GM18868 (cell line): ENCODE results near the gene FGF14.

Source experiments
- ATAC-seq: cut with Tn5 transposase; IDR thresholded peaks from one replicate; pipeline ENCODE4 v1.9.1; 2021; ENCODE audit warnings: mild to moderate bottlenecking, moderate library complexity; ENCODE audit not compliant: unreplicated experiment

The FGF14 gene

DNA sequence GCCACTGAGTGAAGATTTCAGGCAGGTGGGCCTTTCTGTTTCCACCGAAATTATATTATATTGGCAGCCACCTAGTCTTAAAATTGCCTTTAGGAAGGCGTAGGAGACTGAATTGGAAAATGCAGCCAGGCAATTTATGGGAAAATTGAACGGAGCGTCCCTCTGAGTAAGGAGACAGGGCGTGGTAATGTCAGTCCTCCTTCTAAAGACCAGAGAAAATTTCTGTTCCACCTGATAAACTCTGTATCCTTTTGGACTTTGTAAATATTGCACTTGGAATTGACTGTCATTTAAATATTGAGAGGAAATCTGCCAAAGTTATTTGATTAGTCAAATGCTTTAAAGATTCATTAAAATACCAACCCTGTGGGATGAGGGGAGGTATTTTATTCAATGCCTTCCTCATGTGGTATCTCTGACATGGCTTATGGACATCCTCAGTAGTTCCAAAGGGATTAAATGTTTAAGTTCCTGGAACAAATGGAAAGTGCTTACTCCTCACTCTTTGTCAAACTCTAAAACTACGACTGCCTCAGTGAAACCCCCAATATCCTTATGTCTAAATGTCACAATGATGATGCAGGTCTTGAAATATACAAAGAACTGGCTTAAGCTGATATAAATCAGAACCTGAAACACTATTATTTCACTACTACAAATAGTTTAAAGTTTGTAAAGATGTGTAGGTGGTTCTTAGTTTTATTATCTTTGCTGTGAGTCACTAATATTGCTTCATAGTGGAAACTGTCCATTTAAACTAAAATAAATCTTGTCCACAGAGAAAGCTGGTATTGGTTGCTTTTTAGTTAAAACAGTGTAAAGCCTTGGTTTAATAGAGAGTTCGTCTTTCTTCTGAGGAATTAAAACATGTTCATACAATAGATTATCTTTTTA is 203.2 kb downstream of the FGF14 start:
- no peak for ATAC-seq

DNA sequence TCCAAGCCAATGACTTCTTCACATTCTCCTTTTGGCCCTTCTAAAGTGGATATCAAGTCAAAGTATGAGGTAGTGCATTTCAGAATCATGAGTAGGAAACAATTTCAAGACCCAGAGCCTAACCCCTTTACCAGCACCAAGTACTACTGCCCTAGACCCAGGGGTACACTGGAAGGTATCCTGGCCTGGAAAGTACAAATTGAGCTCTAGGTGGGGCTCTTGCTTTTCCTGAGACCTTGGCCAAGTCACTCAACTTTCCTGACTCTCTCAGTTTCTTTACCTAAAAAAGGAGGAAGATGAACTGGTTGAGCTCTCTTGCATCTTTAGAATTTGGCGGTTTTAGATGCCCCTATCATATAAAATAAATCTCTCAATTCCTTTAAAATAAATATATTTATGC is 204.7 kb downstream of the FGF14 start:
- peak; percentile 46 for ATAC-seq

DNA sequence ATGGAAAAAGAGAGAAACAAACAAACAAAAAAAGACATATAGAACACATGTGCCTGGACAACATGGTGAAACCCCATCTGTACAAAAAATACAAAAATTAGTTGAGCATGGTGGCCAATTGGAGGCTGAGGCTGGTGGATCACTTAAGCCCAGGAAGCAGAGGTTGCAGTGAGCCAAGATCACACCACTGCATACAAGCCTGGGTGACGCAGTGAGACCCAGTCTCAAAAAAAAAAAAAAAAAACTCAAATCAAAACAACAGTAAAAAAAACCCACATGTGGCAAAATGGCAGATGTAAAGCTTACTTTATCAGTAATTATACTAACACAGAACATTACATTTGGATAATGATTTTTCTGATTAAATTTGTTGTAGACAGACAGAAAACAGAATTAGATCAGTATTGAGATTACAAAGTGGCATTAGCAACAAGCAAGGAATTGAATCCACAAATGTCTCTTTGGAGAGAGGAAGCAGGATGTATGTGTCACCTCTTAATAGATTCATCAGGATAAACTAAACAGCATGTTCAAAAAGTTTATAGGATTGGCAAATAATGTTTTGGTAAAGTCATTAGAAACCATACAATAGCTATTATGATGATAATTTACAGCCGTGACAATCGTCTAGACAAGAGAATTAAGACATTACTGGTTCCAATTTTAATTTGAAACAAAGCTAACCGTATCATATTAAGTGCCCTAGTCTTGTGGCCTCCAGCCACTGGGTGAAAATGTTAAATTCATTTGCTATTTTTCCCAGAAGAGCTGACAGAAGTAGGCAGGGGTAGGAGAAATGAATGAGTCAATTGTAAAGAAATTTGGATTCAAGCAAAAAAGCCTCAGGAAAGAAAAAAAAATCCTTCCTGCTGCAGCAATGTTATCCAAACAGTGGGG is 206.0 kb downstream of the FGF14 start:
- ATAC-seq, result no peak

DNA sequence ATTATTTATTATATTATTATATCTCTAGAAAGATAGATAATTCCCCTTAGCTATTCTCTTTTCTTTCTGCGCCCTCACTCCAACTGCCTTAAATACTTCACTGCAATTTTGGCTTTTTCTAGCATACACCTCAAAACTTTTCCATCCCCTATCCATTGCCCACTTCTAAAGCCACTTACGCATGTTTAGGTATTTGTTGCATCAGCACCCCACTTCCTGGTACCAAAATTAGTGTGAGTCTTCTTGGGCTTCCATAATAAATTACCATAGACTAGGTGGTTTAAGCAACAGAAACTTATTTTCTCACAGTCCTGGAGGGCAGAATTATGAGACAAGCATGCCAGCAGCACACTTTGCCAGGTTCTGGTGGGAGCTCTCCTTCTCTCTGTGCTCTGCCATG is 209.0 kb downstream of the FGF14 start:
- ATAC-seq, result no peak

DNA sequence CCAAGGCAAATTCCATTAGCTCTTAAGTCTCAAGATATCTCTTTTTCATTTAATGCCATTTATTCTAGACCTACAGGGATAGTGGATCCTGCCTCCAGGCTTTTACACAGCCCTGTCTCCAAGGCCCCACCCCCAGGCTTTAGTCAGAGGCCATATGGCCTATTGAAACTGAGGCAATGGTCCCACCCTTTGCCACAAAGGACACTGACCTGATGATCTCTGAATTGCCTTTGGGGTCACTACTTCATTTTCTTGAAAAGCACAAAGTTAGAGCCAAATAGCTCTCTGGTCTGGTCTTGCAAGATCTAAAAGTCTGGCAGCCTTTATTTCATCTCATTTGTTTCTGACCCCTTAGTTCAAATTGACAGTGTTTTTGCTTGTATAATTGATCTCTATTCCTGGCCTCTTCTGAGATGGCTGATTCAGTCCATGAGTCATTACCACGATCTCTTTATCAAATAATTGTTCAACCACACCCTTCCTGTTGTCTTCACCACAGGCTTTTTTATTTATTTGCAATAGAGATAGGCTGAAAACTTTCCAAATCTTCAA is 209.8 kb downstream of the FGF14 start:
- no peak for ATAC-seq

DNA sequence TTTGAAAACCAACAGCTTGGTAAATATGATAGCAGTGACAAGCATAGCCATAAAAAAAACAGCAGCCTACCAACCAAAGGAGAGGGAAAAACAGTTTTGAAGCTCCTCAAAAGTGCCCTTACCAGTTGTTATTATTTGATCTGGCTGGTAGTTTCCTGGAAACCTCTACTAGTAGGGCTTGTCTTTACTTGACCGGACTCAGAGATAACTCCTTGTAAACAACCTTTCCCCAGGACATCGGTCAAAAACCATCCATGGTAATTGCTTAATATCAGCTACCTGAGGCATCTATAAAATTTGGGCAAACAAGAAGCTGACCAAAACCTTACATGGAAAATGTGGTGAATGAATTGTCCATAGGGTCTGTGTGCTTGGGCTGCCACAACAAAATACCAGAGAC is 210.9 kb downstream of the FGF14 start:
- ATAC-seq, result no peak

DNA sequence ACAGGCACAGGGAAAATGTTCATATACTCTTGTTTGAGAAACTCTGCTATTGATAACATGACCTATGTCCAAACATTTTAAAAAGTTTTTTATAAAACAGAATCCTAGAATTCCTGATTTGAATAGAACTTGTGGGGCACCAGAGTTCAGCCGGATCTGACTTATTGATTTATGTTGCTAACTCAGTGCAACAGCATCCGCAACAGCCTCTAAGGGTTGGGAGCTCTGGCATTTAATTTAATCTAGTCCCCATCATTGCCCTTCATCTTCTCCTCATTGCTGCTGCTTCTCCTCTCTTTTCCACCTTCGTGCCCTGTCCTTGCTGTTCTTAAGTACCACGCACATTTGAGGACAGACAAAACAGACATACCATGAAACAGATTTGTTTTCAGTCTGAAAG is 214.5 kb downstream of the FGF14 start:
- no peak for ATAC-seq

DNA sequence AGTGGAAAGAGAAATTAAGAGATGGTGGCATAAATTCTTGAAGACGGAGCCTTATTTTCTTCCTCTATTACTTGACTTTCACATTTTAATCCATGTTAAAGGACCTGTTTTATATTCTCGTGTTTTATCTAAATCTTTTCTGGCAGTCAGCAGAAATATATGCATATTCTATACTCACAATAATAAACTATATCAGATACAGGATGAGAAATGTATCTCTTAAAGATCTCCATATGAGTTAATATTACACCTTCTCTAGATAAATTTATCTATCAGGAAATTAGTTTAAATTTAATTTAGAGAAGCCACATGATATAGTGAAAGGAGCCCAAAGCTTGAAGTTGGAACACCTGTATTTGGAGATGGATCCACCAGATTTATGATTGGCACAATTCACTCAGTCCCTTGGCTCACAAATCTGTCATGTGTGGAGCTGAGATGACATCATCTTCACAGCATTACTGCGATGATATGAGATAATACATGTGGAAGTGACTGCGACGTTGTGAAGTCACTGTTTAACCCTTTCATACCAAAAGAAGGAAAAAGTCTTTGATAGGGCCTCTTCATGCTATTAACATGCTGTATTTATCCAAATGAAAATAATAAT is 216.4 kb downstream of the FGF14 start:
- no peak for ATAC-seq

DNA sequence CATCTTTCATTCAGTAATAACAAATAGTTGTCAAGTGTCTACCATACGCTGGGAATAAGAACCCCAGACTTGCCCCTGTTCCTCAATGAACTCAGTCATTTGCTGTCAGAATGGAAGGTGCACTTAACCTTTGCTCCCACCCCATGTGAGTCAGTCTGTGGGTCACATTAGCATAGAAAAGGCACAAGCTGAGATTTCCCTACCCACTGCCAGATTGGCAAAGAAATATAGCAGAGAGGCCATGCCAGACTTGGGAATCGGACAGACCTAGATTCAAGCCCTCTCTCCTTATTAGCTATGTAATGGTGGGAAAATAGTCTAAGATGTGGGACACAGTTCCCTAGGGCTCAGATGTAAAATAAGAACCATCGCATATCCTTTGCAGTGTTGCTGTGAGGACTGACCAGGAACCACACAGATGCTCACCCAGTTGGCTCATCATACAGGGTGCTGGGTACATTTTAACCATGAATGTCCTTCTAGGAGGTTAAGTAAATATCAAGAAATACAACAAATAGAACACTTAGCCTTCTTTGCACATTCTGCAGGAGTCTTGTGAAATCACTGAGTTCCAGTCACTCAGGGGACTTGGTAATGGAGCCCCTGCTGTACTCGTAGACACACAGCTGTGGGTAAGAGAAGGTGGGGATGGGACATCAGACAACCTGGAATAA is 218.2 kb downstream of the FGF14 start:
- no peak for ATAC-seq

DNA sequence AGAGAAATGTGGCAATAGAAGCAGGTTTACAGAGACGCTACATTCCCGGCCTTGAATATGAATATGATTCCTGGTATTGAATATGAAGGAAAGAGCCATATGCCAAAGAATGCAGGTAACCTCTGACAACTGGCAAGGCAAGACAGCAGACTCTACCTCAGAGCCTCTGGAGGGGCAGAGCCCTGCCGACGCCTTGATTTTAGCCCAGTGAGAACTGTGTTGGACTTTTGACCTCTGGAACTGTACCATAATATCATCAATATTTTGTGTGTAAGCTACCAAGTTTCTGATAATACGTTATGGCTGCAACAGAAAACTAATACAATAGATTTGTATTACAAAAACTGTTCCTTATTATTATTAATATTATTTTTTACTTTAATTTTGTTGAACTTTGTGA is 219.7 kb downstream of the FGF14 start:
- no peak for ATAC-seq

DNA sequence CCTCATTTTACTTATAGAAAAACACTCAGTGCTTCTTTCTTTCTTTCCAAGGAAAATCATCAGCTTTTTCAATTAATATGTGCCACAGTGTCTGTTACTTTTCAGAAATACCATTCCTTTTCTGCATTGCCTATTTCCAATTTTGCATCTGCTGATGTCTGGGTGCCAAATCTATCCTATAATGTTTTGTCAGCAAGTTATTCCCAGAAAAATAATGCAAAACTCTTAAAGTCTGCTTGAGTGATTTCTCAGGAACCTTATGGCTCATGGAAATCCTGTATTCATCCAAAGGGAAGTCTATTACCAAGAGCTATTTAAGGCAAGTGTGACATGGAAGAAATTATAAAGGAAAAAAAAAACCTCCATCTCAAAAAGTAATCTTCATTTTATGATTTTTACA is 224.4 kb downstream of the FGF14 start:
- ATAC-seq, result no peak

DNA sequence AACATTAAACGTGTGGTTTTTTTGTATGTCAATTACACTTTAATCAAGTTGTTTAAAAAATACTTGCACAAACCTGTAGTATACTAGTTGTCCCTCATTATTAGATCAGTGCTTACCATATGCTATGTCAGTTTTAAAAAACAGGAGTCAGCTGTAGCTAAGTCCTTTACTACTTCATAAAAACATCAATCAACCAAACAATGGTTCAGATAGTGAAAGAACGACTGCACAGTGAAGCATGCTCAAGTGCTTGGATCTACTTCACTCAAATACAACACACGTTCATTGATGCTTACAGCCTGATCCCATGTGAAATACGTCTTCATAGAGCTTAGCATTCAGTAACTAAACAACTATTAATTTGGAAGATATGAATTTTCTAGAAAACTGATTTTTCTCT is 225.0 kb downstream of the FGF14 start:
- no peak for ATAC-seq

DNA sequence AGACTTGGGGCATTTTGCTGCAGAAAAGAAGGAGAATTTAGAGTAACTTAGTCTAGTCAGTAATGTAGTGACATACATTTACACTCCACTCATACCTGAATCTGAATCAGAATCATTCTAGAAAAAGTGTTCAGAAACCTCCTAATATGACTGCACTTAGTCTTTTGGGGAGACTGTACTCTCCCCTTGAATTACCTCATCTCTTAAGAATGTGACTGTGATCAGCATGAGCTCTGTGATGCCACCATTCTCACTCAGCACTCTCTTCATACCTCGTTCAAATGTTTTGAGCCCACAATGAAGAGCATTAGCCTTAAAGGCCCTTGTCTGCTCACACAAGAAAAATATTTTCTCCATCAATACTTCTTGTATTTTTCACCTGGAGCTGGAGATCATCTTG is 229.4 kb downstream of the FGF14 start:
- ATAC-seq, result no peak

DNA sequence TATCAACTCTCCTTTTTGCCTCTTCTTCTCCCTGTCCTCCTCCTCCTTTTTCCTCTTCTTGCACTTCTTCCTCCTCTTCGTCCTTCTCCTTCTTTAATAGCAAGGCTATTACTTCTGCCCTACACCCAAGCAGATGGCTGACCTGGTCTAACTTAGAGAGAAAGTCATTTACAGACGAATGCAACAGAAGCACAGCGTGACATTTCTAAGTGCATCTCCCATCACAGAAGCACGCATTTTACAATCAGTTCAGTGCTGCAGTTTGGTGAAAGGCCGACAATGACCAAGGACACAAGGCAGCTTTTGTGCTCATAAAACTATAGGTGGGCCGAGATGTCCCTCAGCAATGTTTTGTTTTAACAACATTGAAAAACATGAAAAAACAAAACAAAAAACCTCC is 231.5 kb downstream of the FGF14 start:
- no peak for ATAC-seq

DNA sequence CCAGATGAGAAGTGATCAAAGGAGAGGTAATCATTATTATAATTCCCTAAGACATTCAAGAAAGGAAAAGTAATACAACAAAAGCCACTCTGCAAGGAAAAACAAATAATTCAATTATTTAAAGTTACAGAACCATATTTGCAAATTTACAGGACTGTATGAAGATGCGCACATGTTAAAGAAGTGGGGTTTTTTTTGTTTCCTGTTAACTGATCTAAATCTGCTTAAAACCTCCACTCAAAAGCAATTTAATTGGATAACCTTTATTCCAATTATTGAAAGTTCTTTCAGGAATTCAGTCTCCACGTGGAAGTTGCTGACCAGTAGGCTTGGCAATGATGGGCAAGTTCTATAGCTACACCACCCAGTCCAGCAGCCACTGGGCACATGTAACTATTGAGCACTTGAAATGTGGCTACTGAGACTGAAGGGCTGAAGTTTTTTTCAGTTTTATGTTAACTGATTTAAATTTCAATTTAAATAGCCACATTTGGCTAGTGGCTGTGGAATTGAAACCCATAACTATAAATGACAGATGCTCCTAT is 232.3 kb downstream of the FGF14 start:
- ATAC-seq, result no peak

DNA sequence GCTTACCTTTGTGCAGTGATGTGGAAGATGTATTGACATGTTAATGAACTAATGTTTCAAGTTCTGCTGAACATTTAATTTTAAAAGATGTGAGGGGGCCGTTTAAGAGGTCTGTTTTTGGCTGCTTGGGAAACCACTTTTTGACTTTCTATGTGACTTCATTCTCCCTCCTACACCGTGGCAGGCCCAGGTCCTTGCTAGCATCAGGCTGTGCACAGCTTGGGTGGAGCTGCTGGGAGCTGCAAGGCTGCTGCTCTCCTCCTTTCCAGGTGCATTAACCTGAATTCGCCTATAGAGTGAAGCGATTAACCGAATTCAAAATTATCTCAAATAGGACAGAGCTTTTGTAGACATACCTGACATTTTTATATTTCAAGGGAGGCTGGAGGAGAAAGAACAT is 249.1 kb downstream of the FGF14 start:
- ATAC-seq, result no peak

DNA sequence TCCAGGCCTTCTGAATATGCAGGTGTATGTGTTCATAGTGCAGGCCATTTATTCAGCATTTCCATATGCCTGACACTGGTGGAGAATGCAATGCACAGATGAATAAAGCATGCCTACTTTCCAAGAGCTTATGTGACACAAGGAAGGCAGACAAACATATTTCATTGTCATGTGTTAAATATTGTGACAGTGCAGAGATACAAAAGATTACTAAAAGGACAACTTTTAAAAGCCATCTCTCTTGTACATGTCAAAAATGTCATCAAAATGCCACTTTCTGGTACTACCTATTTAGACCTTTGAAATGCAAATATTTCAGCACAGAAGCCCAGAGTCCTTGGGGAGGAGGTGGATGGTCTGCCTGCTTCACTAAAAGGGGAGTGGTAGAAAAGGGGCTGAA is 254.5 kb downstream of the FGF14 start:
- no peak for ATAC-seq

DNA sequence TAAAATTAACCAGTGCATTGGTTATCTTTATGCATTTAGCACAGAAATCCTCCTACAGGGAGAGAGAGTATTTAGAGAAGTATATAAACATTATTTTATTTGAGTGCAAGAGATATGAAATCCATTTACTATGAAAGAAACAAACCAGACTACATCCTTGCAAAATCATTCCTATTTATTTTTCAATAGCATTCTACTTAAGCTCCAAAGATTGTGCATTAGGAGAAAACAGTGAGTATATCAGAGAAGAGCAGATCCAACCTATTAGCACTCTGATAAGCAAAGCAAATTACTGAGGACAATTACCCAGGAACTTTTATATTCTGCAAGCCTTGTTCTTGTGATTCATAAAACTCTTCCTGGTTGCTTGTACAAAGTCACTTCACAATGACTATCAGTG is 256.1 kb downstream of the FGF14 start:
- ATAC-seq, result no peak

DNA sequence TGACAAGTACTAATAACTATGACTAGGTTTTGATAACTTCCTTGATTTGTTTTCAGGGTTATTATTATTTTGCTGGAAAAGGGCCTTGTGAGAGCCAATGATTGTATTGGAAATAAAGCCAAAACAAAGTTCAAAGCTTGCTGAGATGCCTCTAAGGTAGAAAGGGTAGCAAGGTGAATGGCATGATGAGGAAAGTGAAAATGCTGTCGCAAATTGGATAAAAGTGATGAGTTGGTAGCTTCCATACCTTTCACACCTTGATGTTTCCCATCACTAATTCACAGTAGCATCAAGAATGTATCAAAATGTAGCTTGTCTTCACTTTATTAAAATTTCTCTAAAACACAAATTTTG is 259.4 kb downstream of the FGF14 start:
- ATAC-seq, result no peak

DNA sequence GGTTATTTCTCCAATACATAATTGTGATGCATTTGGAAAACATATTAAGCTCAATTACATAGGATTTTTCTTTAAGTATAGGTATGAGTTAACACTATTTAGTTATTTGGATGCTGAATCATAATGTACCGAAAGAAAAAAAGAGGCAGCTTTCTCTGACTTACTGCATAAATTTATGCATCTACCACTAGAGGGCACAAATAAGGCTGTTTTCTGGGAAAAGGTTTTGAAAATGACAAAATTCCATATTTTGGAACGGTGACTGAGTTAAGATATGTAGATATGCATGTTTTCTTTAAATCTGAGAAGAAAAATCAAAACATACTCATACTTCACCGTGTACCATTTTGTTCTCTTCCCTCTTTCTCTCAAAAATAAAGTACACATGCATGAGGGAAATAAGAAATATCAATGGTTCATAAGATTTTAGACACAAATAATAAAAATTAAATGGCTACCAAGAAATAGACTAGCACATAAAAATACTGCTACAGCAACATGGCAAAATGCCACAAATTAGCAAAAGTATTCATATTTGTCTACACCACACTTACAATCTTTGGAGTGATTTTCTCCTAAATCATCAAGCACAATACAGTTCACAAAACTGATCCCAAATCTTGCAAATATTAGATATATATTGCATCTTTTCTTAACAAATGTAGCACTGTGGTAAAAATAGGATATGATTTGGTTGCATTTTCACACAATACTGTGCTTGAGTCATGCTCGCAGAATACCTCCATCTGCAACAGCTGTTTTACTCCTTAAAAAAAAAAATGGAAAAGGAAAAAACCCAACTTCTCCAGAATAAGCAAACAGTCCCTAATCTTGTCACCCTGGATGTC is 260.0 kb downstream of the FGF14 start:
- peak; percentile 66 for ATAC-seq
